ENCODE results near the gene CLRN2.

Gene CLRN2

GRCh38 chr4:17544831-17545234 lies 29.9 kb downstream of the CLRN2 start:
- Mint-ChIP-seq H3K27me3 (peaks cover 19 to 25% of the 10 kb centered on the region in 2 donors), H3K4me3 (no peak overlapping the region), H3K9me3 (no peaks in the 10 kb centered on the region), H3K27ac (no peak overlapping the region), H3K36me3 (no peaks in the 10 kb centered on the region), H3K4me1 (peaks cover 0 to 9% of the 10 kb centered on the region in 2 donors)
- DNase-seq = no peak
- ATAC-seq (replicated peaks) = no peak

GRCh38 chr4:17545374-17546140 lies 30.6 kb downstream of the CLRN2 start:
- Mint-ChIP-seq H3K27me3 (peaks cover 18 to 22% of the 10 kb centered on the region in 2 donors), H3K4me1 (peaks cover 0 to 9% of the 10 kb centered on the region in 2 donors), H3K9me3 (no peaks in the 10 kb centered on the region), H3K27ac (no peak overlapping the region), H3K36me3 (no peaks in the 10 kb centered on the region), H3K4me3 (no peak overlapping the region)
- DNase-seq (no peak), ATAC-seq (replicated peaks) (no peak)

- ATAC-seq (replicated peaks) = no peak
- H3K27ac Mint-ChIP-seq = no peak overlapping the region
- DNase-seq = no peak
- H3K9me3 Mint-ChIP-seq = no peaks in the 10 kb centered on the region
- no peak overlapping the region for H3K4me3 Mint-ChIP-seq
- H3K4me1 Mint-ChIP-seq = peaks cover 0 to 9% of the 10 kb centered on the region in 2 donors
- H3K36me3 Mint-ChIP-seq = no peaks in the 10 kb centered on the region
- H3K27me3 Mint-ChIP-seq = peaks cover 19 to 21% of the 10 kb centered on the region in 2 donors
These were observed 31.3 kb downstream of the CLRN2 start for GRCh38 chr4:17546222-17546621.

- H3K4me3 Mint-ChIP-seq = no peak overlapping the region
- no peaks in the 10 kb centered on the region for H3K36me3 Mint-ChIP-seq
- no peak for DNase-seq
- H3K9me3 Mint-ChIP-seq = no peaks in the 10 kb centered on the region
- ATAC-seq (replicated peaks) = no peak
- peaks cover 0 to 9% of the 10 kb centered on the region in 2 donors for H3K4me1 Mint-ChIP-seq
- H3K27me3 Mint-ChIP-seq = peaks cover 19 to 21% of the 10 kb centered on the region in 2 donors
- H3K27ac Mint-ChIP-seq = no peak overlapping the region
These were observed 31.7 kb downstream of the CLRN2 start for GRCh38 chr4:17546678-17547077.

- ATAC-seq (replicated peaks) (no peak), DNase-seq (no peak)
- H3K4me3 Mint-ChIP-seq = no peak overlapping the region
- H3K4me1 Mint-ChIP-seq = peaks cover 0 to 9% of the 10 kb centered on the region in 2 donors
- no peaks in the 10 kb centered on the region for H3K9me3 Mint-ChIP-seq
- peaks cover 16 to 17% of the 10 kb centered on the region in 2 donors for H3K27me3 Mint-ChIP-seq
- H3K36me3 Mint-ChIP-seq = no peaks in the 10 kb centered on the region
- H3K27ac Mint-ChIP-seq = no peak overlapping the region
These were observed 35.6 kb downstream of the CLRN2 start for GRCh38 chr4:17550549-17550948.

- DNase-seq (no peak), ATAC-seq (replicated peaks) (no peak)
- no peaks in the 10 kb centered on the region for H3K36me3 Mint-ChIP-seq
- peaks cover 18 to 21% of the 10 kb centered on the region in 2 donors for H3K27me3 Mint-ChIP-seq
- H3K4me1 Mint-ChIP-seq = peaks cover 0 to 9% of the 10 kb centered on the region in 2 donors
- H3K4me3 Mint-ChIP-seq = no peak overlapping the region
- H3K9me3 Mint-ChIP-seq = no peaks in the 10 kb centered on the region
- no peak overlapping the region for H3K27ac Mint-ChIP-seq
These were observed 37.5 kb downstream of the CLRN2 start for GRCh38 chr4:17552427-17552826.

- H3K9me3 Mint-ChIP-seq = no peaks in the 10 kb centered on the region
- no peaks in the 10 kb centered on the region for H3K36me3 Mint-ChIP-seq
- no peak for ATAC-seq (replicated peaks)
- no peak for DNase-seq
- no peak overlapping the region for H3K4me3 Mint-ChIP-seq
- H3K27me3 Mint-ChIP-seq = peaks cover 18 to 21% of the 10 kb centered on the region in 2 donors
- no peak overlapping the region for H3K27ac Mint-ChIP-seq
- H3K4me1 Mint-ChIP-seq = no peaks in the 10 kb centered on the region
These were observed 39.6 kb downstream of the CLRN2 start for GRCh38 chr4:17554568-17554967.

- ATAC-seq (replicated peaks) = no peak
- Mint-ChIP-seq H3K9me3 (no peaks in the 10 kb centered on the region), H3K36me3 (no peaks in the 10 kb centered on the region), H3K27ac (no peak overlapping the region), H3K27me3 (peaks cover 15 to 16% of the 10 kb centered on the region in 2 donors), H3K4me1 (no peaks in the 10 kb centered on the region), H3K4me3 (no peak overlapping the region)
- no peak for DNase-seq
These were observed 41.5 kb downstream of the CLRN2 start for GRCh38 chr4:17556498-17556897.

- H3K9me3 Mint-ChIP-seq = no peaks in the 10 kb centered on the region
- H3K4me3 Mint-ChIP-seq = no peak overlapping the region
- peaks cover 16 to 17% of the 10 kb centered on the region in 2 donors for H3K27me3 Mint-ChIP-seq
- no peaks in the 10 kb centered on the region for H3K36me3 Mint-ChIP-seq
- no peak for ATAC-seq (replicated peaks)
- peaks cover 0 to 1% of the 10 kb centered on the region in 2 donors for H3K4me1 Mint-ChIP-seq
- DNase-seq = no peak
- no peak overlapping the region for H3K27ac Mint-ChIP-seq
These were observed 42.9 kb downstream of the CLRN2 start for GRCh38 chr4:17557880-17558279.

- Mint-ChIP-seq H3K4me1 (peaks cover 0 to 1% of the 10 kb centered on the region in 2 donors), H3K9me3 (no peaks in the 10 kb centered on the region), H3K4me3 (no peak overlapping the region), H3K27ac (no peak overlapping the region), H3K27me3 (peaks cover 16 to 17% of the 10 kb centered on the region in 2 donors), H3K36me3 (no peaks in the 10 kb centered on the region)
- DNase-seq (no peak), ATAC-seq (replicated peaks) (no peak)
These were observed 44.2 kb downstream of the CLRN2 start for GRCh38 chr4:17558941-17559708.

- no peaks in the 10 kb centered on the region for H3K9me3 Mint-ChIP-seq
- ATAC-seq (replicated peaks) (no peak), DNase-seq (no peak)
- H3K4me1 Mint-ChIP-seq = peaks cover 0 to 1% of the 10 kb centered on the region in 2 donors
- no peak overlapping the region for H3K27ac Mint-ChIP-seq
- H3K36me3 Mint-ChIP-seq = no peaks in the 10 kb centered on the region
- peaks cover 13 to 15% of the 10 kb centered on the region in 2 donors for H3K27me3 Mint-ChIP-seq
- no peak overlapping the region for H3K4me3 Mint-ChIP-seq
These were observed 44.7 kb downstream of the CLRN2 start for GRCh38 chr4:17559709-17560048.

- H3K4me1 Mint-ChIP-seq = peaks cover 0 to 1% of the 10 kb centered on the region in 2 donors
- H3K27me3 Mint-ChIP-seq = peaks cover 9 to 11% of the 10 kb centered on the region in 2 donors
- H3K4me3 Mint-ChIP-seq = no peak overlapping the region
- DNase-seq = no peak
- H3K36me3 Mint-ChIP-seq = no peaks in the 10 kb centered on the region
- no peaks in the 10 kb centered on the region for H3K9me3 Mint-ChIP-seq
- H3K27ac Mint-ChIP-seq = no peak overlapping the region
- no peak for ATAC-seq (replicated peaks)
These were observed 45.2 kb downstream of the CLRN2 start for GRCh38 chr4:17560065-17560673.

GRCh38 chr4:17561195-17561909 lies 46.4 kb downstream of the CLRN2 start:
- DNase-seq (no peak), ATAC-seq (replicated peaks) (no peak)
- Mint-ChIP-seq H3K4me3 (no peak overlapping the region), H3K4me1 (peaks cover 0 to 1% of the 10 kb centered on the region in 2 donors), H3K9me3 (no peaks in the 10 kb centered on the region), H3K36me3 (no peaks in the 10 kb centered on the region), H3K27me3 (peaks cover 8 to 11% of the 10 kb centered on the region in 2 donors), H3K27ac (no peak overlapping the region)

- DNase-seq (no peak), ATAC-seq (replicated peaks) (no peak)
- no peak overlapping the region for H3K4me3 Mint-ChIP-seq
- H3K9me3 Mint-ChIP-seq = no peaks in the 10 kb centered on the region
- H3K27ac Mint-ChIP-seq = no peak overlapping the region
- no peaks in the 10 kb centered on the region for H3K36me3 Mint-ChIP-seq
- H3K27me3 Mint-ChIP-seq = peaks cover 4 to 8% of the 10 kb centered on the region in 2 donors
- H3K4me1 Mint-ChIP-seq = peaks cover 0 to 1% of the 10 kb centered on the region in 2 donors
These were observed 47.2 kb downstream of the CLRN2 start for GRCh38 chr4:17562157-17562556.

Data from stimulated activated naive B cell treated with anti-CD40 and anti-IgM and Interleukin-4, amounts not matched to agents 10 μg/mL and 1 μg/mL and 100 μg/mL, for 72 hours (primary cell).